ENCODE results near the gene NPEPL1.

GRCh38 chr20:58651946-58652605 is 40.5 kb upstream of the NPEPL1 start:
- TF ChIP-seq POLR2A (IDR thresholded peaks at IDR 0.05; ENCODE audit: low read depth, low read length) (peak; percentile 57; the same call in 1 of the 2 replicates), POLR2AphosphoS5 (IDR thresholded peaks at IDR 0.05; ENCODE audit: low read depth, low read length) (0 out of 2 replicates have a peak, but pooled peaks have one; percentile 52)

Data from GM12891 (cell line).